GM23338 (cell line): ENCODE results near the gene ANGPTL2. TPM values are rescaled to one million over a fixed set of nuclear protein-coding genes. Genes with fewer than 3 reads are reported as not detected.

Experiments
- ATAC-seq: fragments of 200-7000 bp; cut with Tn5 transposase; 3 replicates; pipeline ENCODE4 v1.9.1; 2020
- DNase-seq: peaks from one replicate; pipeline ENCODE4 v3.0.0-alpha.2; 2015; ENCODE audit warnings: low spot score
- H2AFZ ChIP-seq: fragments of 200-600 bp; sonication (generic); 2 replicates; pipeline ENCODE4 v1.8.0; 2016; ENCODE audit warnings: antibody characterized with exemption, mild to moderate bottlenecking, moderate library complexity
- H3F3A ChIP-seq: fragments of 200-600 bp; sonication (generic); replicated peaks from 2 replicates; pipeline ENCODE4 v1.8.0; 2017; ENCODE audit warnings: antibody characterized with exemption, mixed run types, low read depth
- H3K27ac ChIP-seq: fragments of 200-600 bp; sonication (generic); 2 replicates; pipeline ENCODE4 v1.6.1; 2016; ENCODE audit warnings: low read depth
- H3K27me3 ChIP-seq: fragments of 200-600 bp; sonication (generic); 2 replicates; pipeline ENCODE4 v1.8.0; 2016; ENCODE audit warnings: mild to moderate bottlenecking, mixed run types, moderate library complexity; ENCODE audit not compliant: insufficient read depth
- H3K36me3 ChIP-seq: fragments of 200-600 bp; sonication (generic); 2 replicates; pipeline ENCODE4 v1.8.0; 2016; ENCODE audit warnings: mild to moderate bottlenecking; ENCODE audit not compliant: insufficient read depth
- H3K4me1 ChIP-seq: fragments of 200-600 bp; sonication (generic); 2 replicates; pipeline ENCODE4 v1.8.0; 2016; ENCODE audit warnings: mild to moderate bottlenecking, moderate library complexity; ENCODE audit not compliant: insufficient read depth
- H3K4me2 ChIP-seq: fragments of 200-600 bp; sonication (generic); 2 replicates; pipeline ENCODE4 v1.7.1; 2017; ENCODE audit warnings: mixed run types
- H3K4me3 ChIP-seq: fragments of 200-600 bp; sonication (generic); 2 replicates; pipeline ENCODE4 v1.6.1; 2016; ENCODE audit warnings: mixed run types
- H3K79me2 ChIP-seq: fragments of 200-600 bp; sonication (generic); replicated peaks from 2 replicates; pipeline ENCODE4 v1.8.0; 2017; ENCODE audit warnings: mild to moderate bottlenecking; ENCODE audit not compliant: insufficient read depth
- H3K9me2 ChIP-seq: fragments of 200-600 bp; sonication (generic); 2 replicates; pipeline ENCODE4 v1.8.0; 2017; ENCODE audit not compliant: insufficient read depth
- H4K20me1 ChIP-seq: fragments of 200-600 bp; sonication (generic); replicated peaks from 2 replicates; pipeline ENCODE4 v1.8.0; 2017; ENCODE audit warnings: mild to moderate bottlenecking; ENCODE audit not compliant: insufficient read depth
- H3K27ac Mint-ChIP-seq: 2 replicates; pipeline ENCODE4 v1.8.0; 2020; ENCODE audit warnings: inconsistent platforms, mild to moderate bottlenecking, moderate library complexity, mixed read lengths
- H3K27me3 Mint-ChIP-seq: 3 replicates; pipeline ENCODE4 v1.8.0; 2022; ENCODE audit warnings: low read depth, mild to moderate bottlenecking, moderate library complexity, mixed read lengths, inconsistent platforms; ENCODE audit not compliant: insufficient read depth, poor library complexity
- H3K36me3 Mint-ChIP-seq: 3 replicates; pipeline ENCODE4 v1.8.0; 2021; ENCODE audit warnings: low read depth, mild to moderate bottlenecking, inconsistent platforms, moderate library complexity, mixed read lengths
- H3K4me1 Mint-ChIP-seq: 3 replicates; pipeline ENCODE4 v1.8.0; 2020; ENCODE audit warnings: mild to moderate bottlenecking, inconsistent platforms, mixed read lengths
- H3K4me3 Mint-ChIP-seq: 3 replicates; pipeline ENCODE4 v1.8.0; 2021; ENCODE audit warnings: moderate library complexity, mild to moderate bottlenecking, inconsistent platforms, mixed read lengths
- H3K9me3 Mint-ChIP-seq: 3 replicates; pipeline ENCODE4 v1.8.0; 2020; ENCODE audit warnings: moderate library complexity, mild to moderate bottlenecking, inconsistent platforms, mixed read lengths
- CREB1 ChIP-seq: fragments of 250-450 bp; sonication (Bioruptor Pico); IDR thresholded peaks from 2 replicates; pipeline ENCODE4 v1.5.0; 2020; ENCODE audit warnings: low read depth, mild to moderate bottlenecking, moderate library complexity
- ETS1 ChIP-seq: IDR thresholded peaks from 2 replicates; pipeline ENCODE4 v1.6.1; 2016; ENCODE audit warnings: antibody characterized with exemption
- EZH2phosphoT487 ChIP-seq: fragments of 200-600 bp; sonication (generic); IDR thresholded peaks from one replicate; pipeline ENCODE4 v1.8.1; 2018; ENCODE audit warnings: antibody characterized with exemption; ENCODE audit not compliant: unreplicated experiment
- JUNB ChIP-seq: IDR thresholded peaks from one replicate; pipeline ENCODE4 v1.6.1; 2016; ENCODE audit warnings: antibody characterized with exemption; ENCODE audit not compliant: unreplicated experiment
- POLR2AphosphoS5 ChIP-seq: IDR thresholded peaks from 2 replicates; pipeline ENCODE4 v1.6.1; 2016; ENCODE audit warnings: antibody characterized with exemption, low read depth
- STAT1 ChIP-seq: IDR thresholded peaks from one replicate; pipeline ENCODE4 v1.6.1; 2016; ENCODE audit warnings: antibody characterized with exemption; ENCODE audit not compliant: unreplicated experiment
- ZNF114 ChIP-seq: fragments of 250-450 bp; sonication (Bioruptor Pico); IDR thresholded peaks from 2 replicates; pipeline ENCODE4 v1.5.0; 2020; ENCODE audit warnings: mild to moderate bottlenecking, moderate library complexity
- ZNF331 ChIP-seq: fragments of 250-450 bp; sonication (Bioruptor Pico); IDR thresholded peaks from 2 replicates; pipeline ENCODE4 v1.5.0; 2020; ENCODE audit warnings: low read depth, mild to moderate bottlenecking, moderate library complexity
- ZNF462 ChIP-seq: fragments of 250-450 bp; sonication (Bioruptor Pico); IDR thresholded peaks from 2 replicates; pipeline ENCODE4 v1.5.0; 2020; ENCODE audit warnings: mild to moderate bottlenecking, moderate library complexity
- polyA plus RNA-seq: library from polyadenylated mRNA; unstranded; fragments of >200 nt; fragmentation: Nextera tagmentation; extraction: Ambion mirVana; gene quantifications from 2 replicates; pipeline ENCODE4 v1.2.1, GENCODE V29; 2016
- total RNA-seq: library from RNA; depleted of rRNA; stranded (reverse); fragments of >200 nt; shearing (Covaris generic); gene quantifications from 2 replicates; pipeline ENCODE4 v1.2.3, GENCODE V29; 2014; rRNA removed
- TF ChIP-seq, protein P1 (sequence below), 2 experiments: fragments of 200-600 bp in 1 of 2; sonication (generic) in 1 of 2; conservative IDR thresholded peaks; 2 replicates each; pipeline versions ENCODE4 v1.5.1 to v1.6.1; 2016 to 2017; ENCODE audit warnings: antibody characterized with exemption in 2 of 2, low read depth in 2 of 2, mild to moderate bottlenecking in 2 of 2, moderate library complexity in 1 of 2

The ANGPTL2 gene
- total and polyA plus RNA-seq, 2 experiments from 2014 or later = 2.9 to 5.2 TPM

- H3K9me2 ChIP-seq = no peaks in the 10 kb centered on the region
- TF ChIP-seq ZNF114 (CRISPR knock-in tag) = no peak
- no peak for TF ChIP-seq EZH2phosphoT487
- TF ChIP-seq ZNF462 (CRISPR knock-in tag) = no peak
- TF ChIP-seq CREB1 (CRISPR knock-in tag) = no peak
- no peak for TF ChIP-seq ETS1
- TF ChIP-seq STAT1 = no peak
- no peak for TF ChIP-seq JUNB
- TF ChIP-seq, protein P1, sequence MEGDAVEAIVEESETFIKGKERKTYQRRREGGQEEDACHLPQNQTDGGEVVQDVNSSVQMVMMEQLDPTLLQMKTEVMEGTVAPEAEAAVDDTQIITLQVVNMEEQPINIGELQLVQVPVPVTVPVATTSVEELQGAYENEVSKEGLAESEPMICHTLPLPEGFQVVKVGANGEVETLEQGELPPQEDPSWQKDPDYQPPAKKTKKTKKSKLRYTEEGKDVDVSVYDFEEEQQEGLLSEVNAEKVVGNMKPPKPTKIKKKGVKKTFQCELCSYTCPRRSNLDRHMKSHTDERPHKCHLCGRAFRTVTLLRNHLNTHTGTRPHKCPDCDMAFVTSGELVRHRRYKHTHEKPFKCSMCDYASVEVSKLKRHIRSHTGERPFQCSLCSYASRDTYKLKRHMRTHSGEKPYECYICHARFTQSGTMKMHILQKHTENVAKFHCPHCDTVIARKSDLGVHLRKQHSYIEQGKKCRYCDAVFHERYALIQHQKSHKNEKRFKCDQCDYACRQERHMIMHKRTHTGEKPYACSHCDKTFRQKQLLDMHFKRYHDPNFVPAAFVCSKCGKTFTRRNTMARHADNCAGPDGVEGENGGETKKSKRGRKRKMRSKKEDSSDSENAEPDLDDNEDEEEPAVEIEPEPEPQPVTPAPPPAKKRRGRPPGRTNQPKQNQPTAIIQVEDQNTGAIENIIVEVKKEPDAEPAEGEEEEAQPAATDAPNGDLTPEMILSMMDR (conservative IDR thresholded peaks at IDR 0.05; ENCODE audit: low read depth in 2 of 2) = no peak
- TF ChIP-seq POLR2AphosphoS5 = no peak
- no peak for TF ChIP-seq ZNF331 (CRISPR knock-in tag)
These were observed 83.9 kb downstream of the ANGPTL2 start for GRCh38 chr9:127038531-127038930.

More at GRCh38 chr9:127038531-127038930, 83.9 kb downstream of the ANGPTL2 start:
- H3K27ac ChIP-seq = no peak overlapping the region
- H3K4me1 ChIP-seq = no peaks in the 10 kb centered on the region
- H3K36me3 ChIP-seq = no peaks in the 10 kb centered on the region
- H3K27me3 Mint-ChIP-seq = peaks cover 2% of the 10 kb centered on the region
- no peak overlapping the region for H2AFZ ChIP-seq
- DNase-seq = no peak
- no peak overlapping the region for H3K27ac Mint-ChIP-seq
- H3K4me3 Mint-ChIP-seq = no peak overlapping the region
- H4K20me1 ChIP-seq = peaks cover 4% of the 10 kb centered on the region; the same call in 1 of the 2 replicates
- no peaks in the 10 kb centered on the region for H3K27me3 ChIP-seq
- no peak for ATAC-seq
- H3K4me1 Mint-ChIP-seq = no peaks in the 10 kb centered on the region
- no peak overlapping the region for H3K4me3 ChIP-seq
- no peaks in the 10 kb centered on the region for H3F3A ChIP-seq
- no peak overlapping the region for H3K4me2 ChIP-seq
- no peaks in the 10 kb centered on the region for H3K9me3 Mint-ChIP-seq
- H3K36me3 Mint-ChIP-seq = no peaks in the 10 kb centered on the region
- H3K79me2 ChIP-seq = no peaks in the 10 kb centered on the region

Other genes with a start within 250 kb of the ANGPTL2 start
- 35.9 and 57.1 TPM in 2 replicates for gene RALGPS1, start 207.9 kb downstream of the ANGPTL2 start, total RNA-seq
- 16.5 and 18.2 TPM in 2 replicates for gene RALGPS1, start 207.9 kb downstream of the ANGPTL2 start, polyA plus RNA-seq
- gene GARNL3, start 142.1 kb upstream of the ANGPTL2 start, total RNA-seq = 12.6 and 21.9 TPM in 2 replicates
- gene GARNL3, start 142.1 kb upstream of the ANGPTL2 start, polyA plus RNA-seq = 5.2 and 8.7 TPM in 2 replicates